NCI-H1092 treated with DMSO at 0.1 percent for 48 hours (cell line): ENCODE results near the gene POTED.
"Not testable (repeated sequence)": the region's sequence is repeated elsewhere in the genome, so short reads cannot be mapped to it uniquely, and the experiment has no call there.

Experiments used
- DNase-seq: peaks from one replicate; lab custom pipeline; 2025; lab: John Stamatoyannopoulos, UW

Gene POTED

DNA sequence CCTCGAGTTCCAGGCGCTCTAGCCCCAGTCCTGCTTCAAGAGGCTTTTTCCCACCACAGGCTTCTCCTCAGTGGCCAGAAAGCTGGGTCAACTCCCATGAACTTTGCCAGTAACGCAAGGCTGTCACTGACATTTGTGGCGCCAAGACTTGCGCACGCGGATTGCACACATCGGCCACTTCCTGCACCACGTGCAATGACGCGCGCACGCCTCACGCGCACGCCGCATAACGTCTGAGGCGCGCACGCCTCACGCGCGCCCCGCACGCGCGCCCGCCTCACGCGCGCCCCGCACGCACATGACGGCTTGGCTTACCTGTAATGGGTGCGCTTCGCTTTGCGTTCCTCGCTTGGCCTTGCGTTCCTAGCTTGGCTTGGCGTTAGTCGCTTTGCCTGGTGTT is at the start of gene POTED:
TSS of gene POTED (plus strand) at position 301 of the 400 bp plus-strand sequence. CDS start 452 bp downstream, outside the sequence.
- DNase-seq: not testable (repeated sequence)

DNA sequence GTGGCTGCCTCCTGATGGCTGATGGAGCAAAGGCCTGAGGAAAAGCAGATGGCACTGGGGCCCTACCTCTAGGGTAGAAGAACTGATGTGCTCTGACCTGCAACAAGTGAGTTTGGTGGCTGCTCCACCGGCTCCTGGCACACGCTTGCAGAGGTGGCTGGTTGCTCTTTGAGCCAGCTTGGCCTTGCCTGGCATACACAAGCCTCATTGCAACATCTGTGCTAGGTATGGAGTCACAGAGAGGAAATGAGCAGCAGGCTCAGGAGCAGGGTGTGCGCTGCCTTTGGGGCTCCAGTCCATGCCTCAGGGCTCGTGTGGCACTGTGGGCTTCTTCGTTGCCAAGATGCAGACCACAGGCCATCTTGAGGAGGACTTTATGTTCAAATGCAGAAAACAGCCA is 40.5 kb downstream of the POTED start:
- not testable (repeated sequence) for DNase-seq

DNA sequence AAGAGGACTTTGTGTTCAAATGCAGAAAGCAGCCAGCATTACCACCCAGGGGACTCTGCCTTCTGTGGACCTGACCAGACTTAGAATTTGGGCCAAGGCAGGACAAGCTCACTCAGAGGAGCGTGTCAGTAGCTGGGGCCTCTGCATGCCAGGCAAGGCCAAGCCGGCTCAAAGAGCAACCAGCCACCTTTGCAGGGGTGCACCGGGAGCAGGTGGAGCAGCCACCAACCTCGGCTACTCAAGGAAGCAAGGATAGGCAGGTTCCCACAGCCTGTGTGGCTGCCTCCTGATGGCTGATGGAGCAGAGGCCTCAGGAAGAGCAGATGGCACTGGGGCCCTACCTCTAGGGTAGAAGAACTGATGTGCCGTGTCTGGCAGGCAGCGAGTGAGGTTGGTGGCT is 42.2 kb downstream of the POTED start:
- not testable (repeated sequence) for DNase-seq
